Fibroblast of lung (primary cell): ENCODE results near the gene DLG4.

Source experiments
- EZH2 ChIP-seq: IDR thresholded peaks from 2 replicates; pipeline ENCODE4 v1.5.1; 2012; ENCODE audit warnings: low read length, control low read depth, mild to moderate bottlenecking; ENCODE audit errors: missing control alignments
- TF ChIP-seq, protein P1 (sequence below), 2 donors: IDR thresholded peaks in 1 of 2; conservative IDR thresholded peaks in 1 of 2; 1 replicate in 1 of 2; 2 replicates in 1 of 2; pipeline ENCODE4 v1.5.1; 2011 to 2012; ENCODE audit warnings: low read length in 2 of 2, control low read depth in 1 of 2, inconsistent platforms in 1 of 2, low read depth in 1 of 2, mild to moderate bottlenecking in 1 of 2

DNA sequence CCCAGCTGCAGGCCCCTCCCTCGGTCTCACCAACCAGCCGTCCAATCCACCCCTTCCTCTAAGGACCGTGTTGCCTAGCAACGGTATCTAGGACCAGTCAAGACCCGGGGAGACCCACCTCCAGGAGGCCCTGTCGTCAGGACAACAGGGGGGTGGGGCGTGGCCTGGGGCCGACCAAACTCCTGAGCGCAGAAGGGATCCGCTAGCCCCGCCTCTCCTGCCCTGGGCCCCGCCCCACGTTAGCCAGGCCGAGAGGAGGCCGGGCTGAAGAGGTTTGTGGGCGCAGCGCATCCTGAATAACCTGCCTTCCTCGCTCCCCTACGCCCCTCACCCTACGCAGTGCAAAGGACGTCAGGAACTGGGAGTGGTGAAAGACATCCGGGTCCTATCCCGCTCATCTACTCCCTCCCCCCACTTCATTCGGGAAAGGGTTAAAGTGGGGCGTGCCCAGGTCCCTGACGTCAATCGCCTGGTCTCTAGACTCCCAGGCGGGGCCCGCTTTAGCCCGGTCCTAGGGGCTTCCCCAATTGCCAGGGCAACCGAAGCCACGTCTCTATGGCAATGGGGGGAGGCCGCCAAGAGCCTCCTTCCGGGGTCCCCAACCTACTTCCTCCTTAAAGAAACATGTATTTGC is 14.7 kb downstream of the DLG4 start:
- TF ChIP-seq, protein P1, sequence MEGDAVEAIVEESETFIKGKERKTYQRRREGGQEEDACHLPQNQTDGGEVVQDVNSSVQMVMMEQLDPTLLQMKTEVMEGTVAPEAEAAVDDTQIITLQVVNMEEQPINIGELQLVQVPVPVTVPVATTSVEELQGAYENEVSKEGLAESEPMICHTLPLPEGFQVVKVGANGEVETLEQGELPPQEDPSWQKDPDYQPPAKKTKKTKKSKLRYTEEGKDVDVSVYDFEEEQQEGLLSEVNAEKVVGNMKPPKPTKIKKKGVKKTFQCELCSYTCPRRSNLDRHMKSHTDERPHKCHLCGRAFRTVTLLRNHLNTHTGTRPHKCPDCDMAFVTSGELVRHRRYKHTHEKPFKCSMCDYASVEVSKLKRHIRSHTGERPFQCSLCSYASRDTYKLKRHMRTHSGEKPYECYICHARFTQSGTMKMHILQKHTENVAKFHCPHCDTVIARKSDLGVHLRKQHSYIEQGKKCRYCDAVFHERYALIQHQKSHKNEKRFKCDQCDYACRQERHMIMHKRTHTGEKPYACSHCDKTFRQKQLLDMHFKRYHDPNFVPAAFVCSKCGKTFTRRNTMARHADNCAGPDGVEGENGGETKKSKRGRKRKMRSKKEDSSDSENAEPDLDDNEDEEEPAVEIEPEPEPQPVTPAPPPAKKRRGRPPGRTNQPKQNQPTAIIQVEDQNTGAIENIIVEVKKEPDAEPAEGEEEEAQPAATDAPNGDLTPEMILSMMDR (conservative IDR thresholded peaks at IDR 0.05 in 1 of 2, IDR thresholded peaks at IDR 0.05 in 1 of 2; ENCODE audit: low read depth in 1 of 2, low read length in 2 of 2): no peak
- TF ChIP-seq EZH2: no peak
